ENCODE data around the gene UCHL1. TPM values are rescaled to one million over a fixed set of nuclear protein-coding genes. Genes with fewer than 3 reads are reported as not detected.

Gene UCHL1
- total RNA-seq = 616 and 687 TPM in 2 replicates

GRCh38 chr4:41256740-41257256 lies at the start of gene UCHL1:
Gene UCHL1, plus strand, starts transcription at chr4:41256928. Its CDS starts 49 bp downstream, at chr4:41256977.

DNA sequence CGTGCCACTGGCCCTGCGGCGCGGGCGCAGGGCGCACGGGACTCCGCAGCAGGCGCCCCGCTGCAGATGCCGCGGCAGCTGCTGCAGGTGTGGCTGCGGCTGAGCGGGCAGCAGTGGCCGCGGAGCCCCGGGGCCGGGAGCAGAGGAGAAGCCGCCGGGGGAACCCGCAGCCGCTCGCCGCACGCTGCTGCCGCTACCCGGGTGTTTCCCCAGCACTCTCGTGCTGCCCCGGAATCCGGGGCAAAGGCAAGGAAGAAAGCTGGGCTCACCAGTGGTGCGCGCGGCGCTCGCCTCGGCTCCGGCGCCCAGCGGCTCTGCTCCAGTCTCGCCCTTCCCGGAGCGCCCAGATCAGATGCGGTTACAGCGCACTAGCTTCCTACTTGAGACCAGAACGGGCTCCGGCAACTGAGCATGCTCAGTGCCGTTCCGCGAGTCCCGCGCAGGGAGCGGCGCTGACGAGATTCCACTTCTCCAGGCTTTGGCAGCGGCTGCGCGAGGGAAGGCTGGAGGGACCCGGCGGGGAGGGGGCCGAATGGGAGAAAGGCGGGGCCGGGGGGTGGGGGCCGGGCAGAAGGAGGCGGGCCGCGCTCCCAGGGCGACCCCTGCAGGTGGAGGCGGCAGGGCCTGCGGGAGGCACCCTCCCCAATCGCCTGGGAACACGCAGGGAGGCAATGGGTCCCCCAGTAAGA lies 42.4 kb upstream of the UCHL1 start, which contains the start of gene APBB2:
Gene APBB2 (minus strand): TSS at position 407 of the 689 bp plus-strand sequence. CDS start 181,288 bp downstream, outside the sequence.

Other genes starting within 250 kb of the UCHL1 start
- 73.3 and 87.4 TPM in 2 replicates for gene APBB2, start 42.4 kb upstream of the UCHL1 start, total RNA-seq

Measured in regular cardiac myocyte (primary cell).